ENCODE data around the gene PROX2.

The PROX2 gene

DNA sequence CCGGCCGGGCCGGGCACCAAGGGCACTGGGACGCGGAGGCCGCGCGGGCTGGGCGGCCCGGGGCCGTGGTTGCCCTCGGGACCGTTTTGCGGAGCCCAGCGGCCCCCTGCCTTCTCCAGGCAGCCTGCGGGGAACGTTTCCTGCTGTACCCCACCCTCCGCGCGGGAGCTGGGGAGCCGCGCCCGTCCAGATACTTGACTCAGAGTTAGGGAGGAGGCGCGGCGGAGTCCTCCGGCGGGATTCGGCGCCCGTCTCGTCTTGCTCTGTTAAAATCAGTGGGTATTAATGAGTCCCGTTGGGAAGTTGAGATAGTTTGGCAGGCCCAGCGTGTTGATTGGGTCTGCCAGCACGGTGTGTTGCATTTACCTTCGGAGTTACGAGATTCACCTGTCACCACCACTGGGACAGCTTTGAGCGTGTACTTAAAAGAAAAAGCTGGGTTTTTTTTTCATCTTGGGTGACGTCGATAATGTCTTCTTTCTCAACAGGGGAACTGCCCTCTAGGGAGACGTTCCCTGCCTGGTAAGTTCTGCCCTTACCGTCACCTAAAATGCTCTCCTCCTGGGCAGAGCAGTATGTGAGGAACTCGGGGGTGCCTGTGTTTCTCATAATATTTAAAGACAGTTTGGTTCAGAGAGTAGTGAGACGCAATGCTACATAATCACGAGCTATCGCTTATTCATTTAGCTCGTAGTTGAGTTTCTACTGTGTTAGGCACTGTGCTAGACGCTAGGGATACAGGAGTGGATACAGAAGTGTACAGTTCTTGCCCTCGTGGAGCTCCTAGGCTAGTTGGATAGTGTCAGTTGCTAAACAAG is 6.4 kb upstream of the PROX2 start:
- peak overlapping the region; percentile 93 for H3K9ac ChIP-seq (ENCODE audit: low read depth, low read length)
- DNase-seq, result peak; percentile 58

DNA sequence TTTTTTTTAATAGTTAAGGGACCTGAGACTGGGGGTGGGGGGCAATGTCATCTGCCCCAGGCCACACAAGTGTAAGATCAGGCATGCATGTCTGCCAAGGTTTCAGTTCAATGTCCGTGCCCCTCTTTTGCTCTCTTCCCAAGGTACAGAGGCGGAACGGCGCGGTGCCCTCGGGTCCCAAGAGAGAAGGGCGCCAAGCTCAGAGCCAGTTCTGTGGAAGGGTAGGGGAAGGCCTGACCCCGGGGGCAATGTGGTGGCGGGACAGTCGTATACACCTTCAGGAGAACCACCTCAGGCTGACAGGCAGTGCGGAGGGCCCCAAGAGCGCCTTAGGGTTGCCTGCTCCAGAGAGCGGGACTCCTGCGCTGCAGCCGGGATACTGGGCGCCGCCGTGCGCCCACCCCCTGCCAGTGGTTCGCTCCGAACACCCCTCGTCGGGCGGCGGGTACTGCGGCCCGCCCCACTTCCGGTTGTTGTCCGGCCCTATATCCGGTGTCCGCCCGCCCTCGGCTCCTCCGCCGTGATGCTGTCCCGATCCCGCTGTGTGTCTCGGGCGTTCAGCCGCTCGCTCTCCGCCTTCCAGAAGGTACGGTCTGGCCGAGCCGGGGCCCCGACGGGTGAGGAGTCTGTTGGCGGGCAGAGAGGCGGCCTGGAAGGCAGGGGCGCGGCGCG is 5.6 kb upstream of the PROX2 start, which contains the start of gene DLST:
Gene DLST, plus strand, starts transcription at position 486 of the 672 bp plus-strand sequence. Its CDS starts 38 bp downstream, at position 524.
- H3K4me1 ChIP-seq (ENCODE audit: insufficient read depth, low read length), result peaks cover 44% of the 10 kb centered on the region
- DNase-seq (peak; percentile 89), ATAC-seq (ENCODE audit: insufficient read depth, low read depth) (peak; percentile 93)
- peak within 1 kb of the TSS; percentile 89 for H3K4me2 ChIP-seq (ENCODE audit: insufficient read depth, low read length)
- peak within 1 kb of the TSS; percentile 79 to 87 for H3K4me3 ChIP-seq (ENCODE audit: low read depth in 1 of 2, low read length in 2 of 2)
- no peaks in the 10 kb centered on the region for H3K27me3 ChIP-seq (ENCODE audit: insufficient read depth, low read length, poor library complexity)
- TF ChIP-seq CTCF (IDR thresholded peaks at IDR 0.05; ENCODE audit: borderline replicate concordance, extremely low read depth, low read length, poor library complexity, severe bottlenecking) (no peak), EZH2 (IDR thresholded peaks at IDR 0.05; ENCODE audit: borderline replicate concordance, low read depth, low read length, severe bottlenecking) (no peak)
- no peaks in the 10 kb centered on the region for H3K9me3 ChIP-seq (ENCODE audit: insufficient read depth, low read length, severe bottlenecking)
- peak within 1 kb of the TSS; percentile 95 for H2AFZ ChIP-seq (ENCODE audit: low read depth, low read length)
- H3K9ac ChIP-seq (ENCODE audit: low read depth, low read length), result peak within 1 kb of the TSS; percentile 93
- peaks cover 39% of the 10 kb centered on the region; the same call in 1 of the 2 replicates for H4K20me1 ChIP-seq (ENCODE audit: insufficient read depth, low read length)
- peaks cover 23% of the 10 kb centered on the region for H3K36me3 ChIP-seq (ENCODE audit: insufficient read depth, low read length)
- peaks cover 57% of the 10 kb centered on the region for H3K79me2 ChIP-seq (ENCODE audit: insufficient read depth, low read length)
- peak within 1 kb of the TSS; percentile 96 for H3K27ac ChIP-seq (ENCODE audit: low read length)

More for the DNA sequence above, 6.4 kb upstream of the PROX2 start:
- H3K27ac ChIP-seq (ENCODE audit: low read length), result peak overlapping the region; percentile 96
- ATAC-seq (ENCODE audit: insufficient read depth, low read depth), result peak; percentile 48
- TF ChIP-seq CTCF (IDR thresholded peaks at IDR 0.05; ENCODE audit: borderline replicate concordance, extremely low read depth, low read length, poor library complexity, severe bottlenecking) (no peak), EZH2 (IDR thresholded peaks at IDR 0.05; ENCODE audit: borderline replicate concordance, low read depth, low read length, severe bottlenecking) (no peak)
- peaks cover 30% of the 10 kb centered on the region for H3K36me3 ChIP-seq (ENCODE audit: insufficient read depth, low read length)
- H3K4me2 ChIP-seq (ENCODE audit: insufficient read depth, low read length), result peak overlapping the region; percentile 89
- H3K4me3 ChIP-seq (ENCODE audit: low read depth in 1 of 2, low read length in 2 of 2), result peak overlapping the region; percentile 79 to 87
- peaks cover 44% of the 10 kb centered on the region for H3K4me1 ChIP-seq (ENCODE audit: insufficient read depth, low read length)
- H4K20me1 ChIP-seq (ENCODE audit: insufficient read depth, low read length), result peaks cover 40% of the 10 kb centered on the region; the same call in 1 of the 2 replicates
- H3K79me2 ChIP-seq (ENCODE audit: insufficient read depth, low read length), result peaks cover 64% of the 10 kb centered on the region
- no peaks in the 10 kb centered on the region for H3K9me3 ChIP-seq (ENCODE audit: insufficient read depth, low read length, severe bottlenecking)
- peak overlapping the region; percentile 95 for H2AFZ ChIP-seq (ENCODE audit: low read depth, low read length)
- H3K27me3 ChIP-seq (ENCODE audit: insufficient read depth, low read length, poor library complexity), result no peaks in the 10 kb centered on the region

DNA sequence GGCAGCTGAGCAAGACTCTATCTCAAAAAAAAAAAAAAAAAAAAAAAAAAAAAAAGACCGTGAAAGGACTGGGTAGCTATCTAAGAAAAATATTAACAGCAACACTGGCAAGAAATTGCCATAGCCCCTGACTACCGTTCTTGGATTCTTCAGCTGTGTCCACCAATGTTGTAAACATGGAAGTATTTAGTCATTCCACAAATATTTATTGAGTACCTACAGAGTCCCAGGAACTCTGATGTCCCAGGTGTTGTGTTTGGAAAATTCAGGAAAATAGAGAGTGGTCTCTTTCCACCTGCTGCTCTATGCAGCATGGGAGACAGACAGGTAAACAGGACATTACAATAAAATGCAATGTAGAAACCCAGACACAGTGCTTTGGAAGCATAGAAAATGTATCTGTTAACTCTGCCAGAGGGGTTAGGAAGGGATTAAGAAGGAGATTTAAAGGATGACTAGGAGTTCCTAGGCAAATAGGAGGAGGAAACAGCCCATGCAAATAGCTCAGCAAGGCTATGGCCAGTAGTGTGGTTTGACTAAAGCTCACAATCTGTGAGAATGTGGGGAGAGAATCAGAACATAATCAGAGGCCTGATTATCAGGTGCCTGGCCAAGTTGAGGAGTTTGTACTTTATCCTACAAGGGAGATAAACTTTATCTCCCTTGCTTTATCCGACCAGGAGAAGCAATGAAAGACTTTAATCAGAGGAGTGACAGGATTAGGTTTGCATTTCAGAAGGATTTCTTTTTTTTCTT is 3.7 kb upstream of the PROX2 start:
- H3K4me3 ChIP-seq (ENCODE audit: low read depth in 1 of 2, low read length in 2 of 2), result no peak overlapping the region
- H3K36me3 ChIP-seq (ENCODE audit: insufficient read depth, low read length), result peaks cover 4% of the 10 kb centered on the region
- DNase-seq (no peak), ATAC-seq (ENCODE audit: insufficient read depth, low read depth) (no peak)
- peaks cover 34% of the 10 kb centered on the region for H3K4me1 ChIP-seq (ENCODE audit: insufficient read depth, low read length)
- no peak overlapping the region for H3K4me2 ChIP-seq (ENCODE audit: insufficient read depth, low read length)
- peaks cover 21% of the 10 kb centered on the region; the same call in 1 of the 2 replicates for H4K20me1 ChIP-seq (ENCODE audit: insufficient read depth, low read length)
- no peak overlapping the region for H3K27ac ChIP-seq (ENCODE audit: low read length)
- TF ChIP-seq EZH2 (IDR thresholded peaks at IDR 0.05; ENCODE audit: borderline replicate concordance, low read depth, low read length, severe bottlenecking) (no peak), CTCF (IDR thresholded peaks at IDR 0.05; ENCODE audit: borderline replicate concordance, extremely low read depth, low read length, poor library complexity, severe bottlenecking) (no peak)
- H3K9me3 ChIP-seq (ENCODE audit: insufficient read depth, low read length, severe bottlenecking), result no peaks in the 10 kb centered on the region
- peaks cover 37% of the 10 kb centered on the region for H3K79me2 ChIP-seq (ENCODE audit: insufficient read depth, low read length)
- no peak overlapping the region for H3K9ac ChIP-seq (ENCODE audit: low read depth, low read length)
- no peaks in the 10 kb centered on the region for H3K27me3 ChIP-seq (ENCODE audit: insufficient read depth, low read length, poor library complexity)
- peak overlapping the region; percentile 51 for H2AFZ ChIP-seq (ENCODE audit: low read depth, low read length)
